SJCRH30 (cell line): ENCODE results near the gene GMEB2. TPM values are rescaled to one million over a fixed set of nuclear protein-coding genes. Genes with fewer than 3 reads are reported as not detected.
A peak's percentile ranks its signal among the peaks of the same experiment; 100 is the strongest.

Experiments used
- DNase-seq, 2 experiments: peaks; one replicate each; pipeline ENCODE4 v3.0.0-alpha.2; 2015 to 2020
- H3K27ac ChIP-seq: fragments of 250-450 bp; sonication (Bioruptor Pico); 2 replicates; pipeline ENCODE4 v1.5.1; 2020; ENCODE audit warnings: mild to moderate bottlenecking, moderate library complexity
- H3K27me3 ChIP-seq: fragments of 250-450 bp; sonication (Bioruptor Pico); 2 replicates; pipeline ENCODE4 v1.5.1; 2020; ENCODE audit warnings: mild to moderate bottlenecking, moderate library complexity
- H3K36me3 ChIP-seq: fragments of 250-450 bp; sonication (Bioruptor Pico); 2 replicates; pipeline ENCODE4 v1.5.1; 2020; ENCODE audit warnings: mild to moderate bottlenecking, moderate library complexity
- H3K4me1 ChIP-seq: fragments of 250-450 bp; sonication (Bioruptor Pico); 2 replicates; pipeline ENCODE4 v1.5.1; 2020; ENCODE audit warnings: mild to moderate bottlenecking, moderate library complexity
- H3K4me3 ChIP-seq: fragments of 250-450 bp; sonication (Bioruptor Pico); 2 replicates; pipeline ENCODE4 v1.5.1; 2020; ENCODE audit warnings: mild to moderate bottlenecking, moderate library complexity
- H3K9me3 ChIP-seq: fragments of 250-450 bp; sonication (Bioruptor Pico); replicated peaks from 2 replicates; pipeline ENCODE4 v1.5.1; 2020; ENCODE audit warnings: mild to moderate bottlenecking, moderate library complexity
- total RNA-seq: library from RNA; depleted of rRNA; stranded (reverse); fragments of >200 nt; shearing (Covaris generic); gene quantifications from 2 replicates; pipeline ENCODE4 v1.2.3, GENCODE V29; 2014

The GMEB2 gene
- total RNA-seq, 1 experiment from 2014 or later: 19.5 TPM

DNA sequence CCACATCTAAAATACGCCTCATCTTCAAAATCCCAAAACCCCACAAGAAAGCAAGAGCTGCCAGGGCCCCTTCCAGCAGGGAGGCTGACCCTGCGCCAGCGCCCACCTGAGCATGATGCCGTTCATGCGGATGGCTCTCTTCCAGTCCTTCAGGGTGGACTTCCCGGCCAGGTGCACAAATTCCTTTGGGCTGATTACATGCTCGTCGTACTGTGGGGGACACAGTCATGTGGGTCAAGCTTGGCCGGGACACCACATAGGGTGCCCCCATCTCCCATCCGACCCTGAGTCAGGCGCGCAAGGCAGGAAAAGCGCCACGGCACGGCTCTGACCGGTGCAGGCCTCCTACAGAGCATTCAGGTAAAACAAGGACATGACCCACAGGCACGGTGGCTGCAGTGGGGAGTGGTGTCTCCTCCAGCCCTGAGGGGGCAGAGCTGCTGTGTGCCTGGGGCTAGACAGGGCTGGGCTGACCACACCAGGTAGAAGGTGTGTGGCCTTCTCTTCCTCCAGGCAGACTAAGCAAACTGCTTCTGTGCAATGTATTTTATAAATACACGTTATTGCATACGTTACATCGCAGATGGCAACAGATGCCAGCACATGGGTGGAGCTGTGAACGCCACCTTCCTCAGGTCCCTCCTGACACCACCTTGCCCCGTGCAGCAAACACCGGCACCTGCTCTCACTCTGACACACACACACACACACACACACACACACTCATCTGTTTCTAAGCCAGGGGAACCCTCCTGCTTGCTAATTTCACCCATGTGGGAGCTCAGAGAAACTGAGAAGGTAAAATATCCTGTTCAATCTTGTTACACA, 29.0 kb downstream of the GMEB2 start:
- Histone ChIP-seq H3K36me3 (peaks cover 27% of the 10 kb centered on the region), H3K27me3 (no peaks in the 10 kb centered on the region), H3K9me3 (no peaks in the 10 kb centered on the region), H3K27ac (no peak overlapping the region), H3K4me3 (no peak overlapping the region), H3K4me1 (no peaks in the 10 kb centered on the region)
- no peak for DNase-seq

GRCh38 chr20:63596423-63596822, 30.5 kb downstream of the GMEB2 start:
- no peaks in the 10 kb centered on the region for H3K9me3 ChIP-seq
- no peak overlapping the region for H3K4me3 ChIP-seq
- H3K36me3 ChIP-seq: peaks cover 16% of the 10 kb centered on the region
- DNase-seq: no peak
- H3K27me3 ChIP-seq: no peaks in the 10 kb centered on the region
- no peak overlapping the region for H3K27ac ChIP-seq
- no peaks in the 10 kb centered on the region for H3K4me1 ChIP-seq

DNA sequence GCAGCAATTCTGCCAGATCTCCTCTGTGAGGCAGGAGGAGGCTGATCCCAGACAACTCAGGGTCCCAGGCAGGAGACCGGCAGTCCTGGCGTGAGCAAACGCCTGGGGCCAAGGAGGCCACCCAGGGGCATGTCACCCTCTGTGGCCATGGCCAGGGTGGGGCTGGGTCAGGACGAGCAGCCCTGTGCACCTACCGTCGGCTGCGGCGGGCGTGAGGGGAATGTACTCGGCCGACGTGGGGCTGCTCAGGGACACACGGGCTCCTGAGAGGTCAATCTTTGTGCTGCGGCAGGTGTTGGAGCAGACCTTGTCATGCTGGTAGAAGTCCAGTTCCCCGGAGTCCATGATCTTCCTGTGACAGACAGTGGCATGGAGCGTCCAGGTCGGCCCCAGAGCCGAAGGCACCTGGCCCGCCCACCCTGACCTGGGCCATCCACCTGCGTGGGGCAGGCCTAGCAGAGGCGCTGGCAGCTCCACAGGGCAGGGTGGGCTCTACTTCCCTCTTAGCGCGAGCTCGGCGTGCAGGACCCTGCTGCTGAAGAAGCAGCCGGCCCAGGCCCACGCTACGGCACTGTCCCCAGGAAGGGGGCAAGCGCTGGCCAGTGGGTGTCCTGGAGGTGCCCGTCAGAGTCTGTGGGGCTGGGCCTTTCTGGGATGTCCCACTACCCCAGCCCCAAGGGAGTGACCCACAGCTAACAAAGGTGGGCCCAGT, 31.3 kb downstream of the GMEB2 start:
- no peaks in the 10 kb centered on the region for H3K27me3 ChIP-seq
- peaks cover 8% of the 10 kb centered on the region; the same call in 1 of the 2 replicates for H3K36me3 ChIP-seq
- DNase-seq: no peak
- H3K9me3 ChIP-seq: no peaks in the 10 kb centered on the region
- no peaks in the 10 kb centered on the region for H3K4me1 ChIP-seq
- H3K4me3 ChIP-seq: no peak overlapping the region
- no peak overlapping the region for H3K27ac ChIP-seq

DNA sequence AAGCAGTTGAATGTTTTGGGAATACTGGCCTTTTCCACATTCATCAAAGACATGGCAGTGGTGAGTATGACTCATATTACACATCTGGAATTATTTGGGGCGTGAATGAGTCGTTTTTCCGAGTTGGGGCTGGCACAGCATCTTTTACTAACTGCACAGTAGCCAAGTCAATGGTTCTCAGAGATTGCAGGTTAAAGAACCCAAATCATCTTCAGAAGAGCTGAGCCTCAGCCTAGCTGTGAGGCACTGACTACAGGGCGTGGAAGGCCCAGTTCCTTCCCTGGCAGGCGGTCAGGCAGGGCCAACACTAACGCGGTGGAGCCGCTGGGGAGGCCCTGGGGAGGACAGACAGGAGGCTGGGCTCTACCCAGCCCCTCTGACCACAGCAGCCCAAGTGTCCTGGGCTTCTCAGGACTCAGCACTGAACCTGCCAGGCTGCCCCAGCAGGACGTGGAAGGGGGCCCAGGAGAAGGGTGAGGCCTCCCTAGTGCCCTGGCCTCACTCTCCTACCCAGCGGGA, 32.8 kb downstream of the GMEB2 start:
- Histone ChIP-seq H3K27ac (no peak overlapping the region), H3K4me3 (no peak overlapping the region), H3K27me3 (no peaks in the 10 kb centered on the region), H3K36me3 (peaks cover 5% of the 10 kb centered on the region; the same call in 1 of the 2 replicates), H3K4me1 (no peaks in the 10 kb centered on the region), H3K9me3 (no peaks in the 10 kb centered on the region)
- DNase-seq: no peak

- peaks cover 6% of the 10 kb centered on the region for H3K4me1 ChIP-seq
- DNase-seq: no peak
- no peaks in the 10 kb centered on the region for H3K9me3 ChIP-seq
- peaks cover 5% of the 10 kb centered on the region; the same call in 1 of the 2 replicates for H3K36me3 ChIP-seq
- no peaks in the 10 kb centered on the region for H3K27me3 ChIP-seq
- H3K4me3 ChIP-seq: no peak overlapping the region
- H3K27ac ChIP-seq: no peak overlapping the region
Observed at GRCh38 chr20:63592661-63593060, 34.2 kb downstream of the GMEB2 start.

DNA sequence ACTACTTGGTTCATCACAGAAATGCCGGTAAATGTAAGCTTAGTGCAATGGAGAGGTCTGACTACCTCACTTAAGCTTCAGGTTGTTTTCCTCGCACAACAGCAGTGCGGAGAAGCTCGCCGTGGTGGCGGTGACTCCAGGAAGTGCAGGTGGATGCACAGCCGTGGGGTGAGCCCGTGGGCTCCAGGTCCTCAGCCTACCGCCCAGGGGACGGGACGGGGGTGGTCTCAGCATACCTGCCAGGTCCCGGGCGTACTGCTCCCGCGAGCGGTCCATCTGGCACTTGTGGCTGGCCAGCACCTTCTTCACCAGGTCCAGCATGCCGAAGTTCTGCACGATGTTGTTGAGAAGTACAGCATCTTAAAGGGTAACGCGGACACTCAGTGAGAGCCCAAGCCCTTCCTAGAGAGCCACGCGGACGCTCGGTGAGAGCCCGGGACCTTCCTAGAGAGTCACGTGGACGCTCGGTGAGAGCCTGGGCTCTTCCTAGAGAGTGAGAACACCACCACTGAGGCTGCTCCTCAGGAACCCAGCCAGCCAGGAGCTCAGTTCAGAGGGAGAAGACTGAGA, 35.0 kb downstream of the GMEB2 start:
- no peak overlapping the region for H3K27ac ChIP-seq
- no peaks in the 10 kb centered on the region for H3K9me3 ChIP-seq
- H3K4me1 ChIP-seq: peaks cover 6% of the 10 kb centered on the region
- no peak for DNase-seq
- no peak overlapping the region for H3K4me3 ChIP-seq
- peaks cover 3% of the 10 kb centered on the region; the same call in 1 of the 2 replicates for H3K36me3 ChIP-seq
- H3K27me3 ChIP-seq: no peaks in the 10 kb centered on the region

DNA sequence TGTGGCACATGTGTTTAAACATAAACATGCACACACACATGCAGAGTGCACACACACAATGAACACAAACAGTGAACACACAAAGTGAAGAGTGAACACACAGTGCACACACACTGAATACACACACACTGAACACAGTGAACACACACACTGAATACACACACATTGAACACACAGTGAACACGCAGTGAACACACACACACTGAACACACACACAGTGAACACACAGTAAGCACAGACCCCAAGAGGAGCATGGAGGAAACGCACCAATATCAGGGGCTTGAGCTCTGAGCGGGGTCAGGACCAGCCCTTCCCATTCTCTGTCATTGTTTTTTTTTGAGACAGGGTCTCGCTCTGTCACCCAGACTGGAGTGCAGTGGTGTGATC, 35.8 kb downstream of the GMEB2 start:
- no peak overlapping the region for H3K27ac ChIP-seq
- peaks cover 3% of the 10 kb centered on the region; the same call in 1 of the 2 replicates for H3K36me3 ChIP-seq
- no peak overlapping the region for H3K4me3 ChIP-seq
- DNase-seq: no peak
- H3K4me1 ChIP-seq: peaks cover 6% of the 10 kb centered on the region
- H3K27me3 ChIP-seq: no peaks in the 10 kb centered on the region
- no peaks in the 10 kb centered on the region for H3K9me3 ChIP-seq

- H3K36me3 ChIP-seq: peaks cover under 1% of the 10 kb centered on the region; the same call in 1 of the 2 replicates
- H3K27me3 ChIP-seq: no peaks in the 10 kb centered on the region
- H3K4me3 ChIP-seq: no peak overlapping the region
- no peak for DNase-seq
- H3K4me1 ChIP-seq: peaks cover 6% of the 10 kb centered on the region
- H3K9me3 ChIP-seq: no peaks in the 10 kb centered on the region
- H3K27ac ChIP-seq: no peak overlapping the region
Observed at GRCh38 chr20:63590218-63591146, 36.4 kb downstream of the GMEB2 start.

DNA sequence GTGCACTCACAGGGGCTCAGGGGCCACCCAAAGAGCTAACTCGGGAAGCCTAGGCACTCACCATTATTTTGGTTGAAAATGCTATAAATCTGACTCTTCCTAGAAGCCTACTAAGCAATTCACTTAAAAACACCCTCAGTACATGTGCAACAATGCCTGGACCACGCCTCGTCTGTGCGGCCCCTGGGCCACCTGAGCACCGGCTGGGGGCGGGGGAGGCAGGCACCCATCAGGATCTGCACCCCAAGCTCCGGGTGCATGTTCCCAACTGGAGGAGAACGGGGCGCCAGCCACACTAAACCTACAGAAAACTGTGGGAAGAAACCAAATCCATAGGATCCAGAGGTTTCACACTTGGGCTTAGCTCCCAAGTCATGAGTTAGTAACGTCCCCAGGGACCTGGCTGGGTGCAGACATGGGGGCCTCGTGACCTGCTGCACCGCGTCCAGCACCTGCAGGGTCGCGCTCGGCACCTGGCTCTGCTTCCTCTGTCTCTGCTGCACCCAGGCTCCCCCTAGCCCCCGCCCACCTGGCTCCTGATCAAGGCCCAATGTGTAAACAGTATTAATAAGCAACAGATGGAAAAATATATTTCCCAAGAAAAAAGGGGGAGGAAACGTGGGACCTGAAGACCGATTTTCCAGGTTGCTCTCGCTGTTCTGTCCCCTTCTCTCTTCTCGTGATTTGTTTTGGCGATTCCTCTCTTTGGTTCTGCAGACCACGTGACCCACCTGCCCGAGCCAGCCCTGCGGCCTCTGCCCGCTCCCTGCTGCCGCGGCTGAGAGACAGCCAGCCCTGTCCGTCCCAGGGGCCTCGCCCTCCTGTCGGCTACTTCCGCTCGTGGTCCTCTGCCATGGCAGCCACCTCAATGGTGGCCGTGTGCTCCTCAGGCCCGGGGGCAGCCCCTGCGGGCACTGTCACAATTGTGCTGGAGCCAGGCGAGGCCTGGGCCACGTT, 37.4 kb downstream of the GMEB2 start:
- H3K4me1 ChIP-seq: peaks cover 6% of the 10 kb centered on the region
- H3K9me3 ChIP-seq: no peaks in the 10 kb centered on the region
- no peaks in the 10 kb centered on the region for H3K36me3 ChIP-seq
- no peak overlapping the region for H3K4me3 ChIP-seq
- H3K27ac ChIP-seq: no peak overlapping the region
- DNase-seq: peak in 1 of 2 experiments; percentile 19
- H3K27me3 ChIP-seq: no peaks in the 10 kb centered on the region

DNA sequence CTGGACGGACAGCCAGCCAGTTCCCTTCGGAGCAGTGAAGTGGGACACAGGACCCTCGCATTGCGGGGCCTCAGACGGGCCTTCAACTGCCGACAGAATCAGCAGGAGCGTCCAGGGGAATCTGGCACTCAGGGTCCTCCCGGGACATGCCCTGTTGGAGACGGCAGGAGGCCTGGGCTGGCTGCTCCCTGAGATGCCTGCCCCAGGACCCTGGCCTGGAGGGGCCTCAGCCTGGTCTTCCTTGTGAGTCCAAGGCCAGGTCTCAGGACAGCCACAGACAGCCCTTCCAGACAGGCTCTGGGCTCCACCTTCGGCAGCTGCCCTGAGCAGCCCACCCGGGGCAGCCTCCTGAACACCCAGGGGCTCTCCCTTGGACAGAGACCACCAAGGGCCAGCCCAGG, 38.3 kb downstream of the GMEB2 start:
- peak in 1 of 2 experiments; percentile 11 for DNase-seq

DNA sequence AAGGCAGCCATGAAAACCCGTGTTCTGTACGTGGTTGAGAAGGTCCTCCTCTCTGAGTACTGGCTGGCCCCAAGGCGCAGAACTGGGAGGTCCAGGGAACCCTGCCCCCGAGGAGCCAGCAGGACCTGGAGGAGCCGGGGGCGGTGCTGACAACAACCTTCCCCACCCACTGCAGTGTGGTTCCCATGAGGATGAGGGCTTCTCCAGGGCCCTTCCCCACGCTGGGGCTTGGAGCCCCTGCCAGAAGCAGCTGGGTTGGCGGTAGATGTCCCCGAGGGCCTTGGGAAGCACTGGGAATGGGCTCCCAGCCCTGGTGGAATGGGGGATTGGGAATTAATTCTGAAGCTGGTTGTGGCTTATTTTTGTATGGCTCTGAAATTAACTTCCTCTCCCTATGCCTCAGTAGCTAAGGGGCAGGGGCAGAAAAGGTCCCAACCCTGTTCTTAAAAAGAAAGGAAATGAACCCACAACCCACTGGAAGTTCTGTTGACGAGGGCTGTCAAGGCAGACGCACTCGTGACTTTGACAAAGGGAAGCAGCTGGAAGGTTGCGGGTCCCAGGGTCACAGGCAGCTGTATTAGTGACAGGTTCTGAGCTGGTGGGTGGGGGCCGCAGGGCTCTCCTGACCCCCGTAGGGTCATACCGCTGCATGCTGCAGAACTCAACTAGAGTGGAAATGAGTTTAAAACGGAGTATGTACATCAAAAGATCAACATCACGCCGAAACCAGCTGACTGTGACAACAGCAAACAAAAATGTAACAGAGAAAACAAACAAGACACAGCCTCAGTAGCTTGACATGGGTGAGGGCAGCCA, 38.9 kb downstream of the GMEB2 start:
- no peaks in the 10 kb centered on the region for H3K9me3 ChIP-seq
- peaks cover 9% of the 10 kb centered on the region for H3K27me3 ChIP-seq
- H3K4me1 ChIP-seq: peaks cover 6% of the 10 kb centered on the region
- H3K4me3 ChIP-seq: no peak overlapping the region
- DNase-seq: peak; percentile 51 to 56
- H3K36me3 ChIP-seq: no peaks in the 10 kb centered on the region
- no peak overlapping the region; the same call in 1 of the 2 replicates for H3K27ac ChIP-seq

More for the DNA sequence above, 38.3 kb downstream of the GMEB2 start:
- Histone ChIP-seq H3K36me3 (no peaks in the 10 kb centered on the region), H3K27me3 (peaks cover 3% of the 10 kb centered on the region), H3K4me3 (no peak overlapping the region), H3K4me1 (peaks cover 6% of the 10 kb centered on the region), H3K9me3 (no peaks in the 10 kb centered on the region), H3K27ac (no peak overlapping the region)

- no peak for DNase-seq
- no peak overlapping the region for H3K27ac ChIP-seq
- peaks cover 6% of the 10 kb centered on the region for H3K4me1 ChIP-seq
- H3K27me3 ChIP-seq: peaks cover 14% of the 10 kb centered on the region
- H3K36me3 ChIP-seq: no peaks in the 10 kb centered on the region
- no peaks in the 10 kb centered on the region for H3K9me3 ChIP-seq
- H3K4me3 ChIP-seq: no peak overlapping the region
Observed at GRCh38 chr20:63587256-63587655, 39.6 kb downstream of the GMEB2 start.
